ENCODE data around the gene RBCK1. TPM values are rescaled to one million over a fixed set of nuclear protein-coding genes. Genes with fewer than 3 reads are reported as not detected.

RBCK1 gene
- total and polyA plus RNA-seq, 9 of the 15 experiments (the other 6 are each of a cell fraction or from before 2014, with no cell fraction given), result 5.9 to 59.3 (median 26.5) TPM

GRCh38 chr20:401682-402495 is 6.2 kb upstream of the RBCK1 start (continued):
- no peak for TF ChIP-seq LCOR (CRISPR knock-in tag; IDR thresholded peaks at IDR 0.05)
- TF ChIP-seq PRPF4 (IDR thresholded peaks at IDR 0.05; ENCODE audit: insufficient read depth, low read depth, low read length, poor library complexity, severe bottlenecking), result no peak
- TF ChIP-seq PRDM10 (IDR thresholded peaks at IDR 0.05; ENCODE audit: partially characterized antibody), result no peak
- no peak for TF ChIP-seq MBD1 (CRISPR knock-in tag; IDR thresholded peaks at IDR 0.05)
- TF ChIP-seq NBN (IDR thresholded peaks at IDR 0.05; ENCODE audit: low read depth), result peak; percentile 55; the same call in 1 of the 2 replicates
- TF ChIP-seq ADNP (tag; IDR thresholded peaks at IDR 0.05), result no peak
- TF ChIP-seq RBM17 (IDR thresholded peaks at IDR 0.05; ENCODE audit: borderline replicate concordance, low read depth, low read length), result no peak
- TF ChIP-seq TBP (optimal IDR thresholded peaks at IDR 0.05; ENCODE audit: low read depth, low read length), result no peak
- no peak for TF ChIP-seq ZNF398 (CRISPR knock-in tag; IDR thresholded peaks at IDR 0.05)
- TF ChIP-seq RFX5 (IDR thresholded peaks at IDR 0.05; ENCODE audit: low read depth, low read length), result no peak
- TF ChIP-seq ZBTB2 (IDR thresholded peaks at IDR 0.05), result no peak
- no peak for TF ChIP-seq ZNF655 (CRISPR knock-in tag; IDR thresholded peaks at IDR 0.05)
- TF ChIP-seq ZNF717 (CRISPR knock-in tag; IDR thresholded peaks at IDR 0.05), result no peak
- no peak for TF ChIP-seq TCFL5 (CRISPR knock-in tag; conservative IDR thresholded peaks at IDR 0.05)
- no peak for TF ChIP-seq ZNF140 (CRISPR knock-in tag; IDR thresholded peaks at IDR 0.05)
- TF ChIP-seq ARNT (IDR thresholded peaks at IDR 0.05), result peak in 1 of 2 experiments; percentile 84; a peak in 2 of 4 replicates
- no peak for TF ChIP-seq NELFE (IDR thresholded peaks at IDR 0.05; ENCODE audit: insufficient read depth, insufficient read length)
- no peak for TF ChIP-seq SMAD1 (IDR thresholded peaks at IDR 0.05; ENCODE audit: low read depth, low read length, partially characterized antibody)
